Dedifferentiated amniotic fluid mesenchymal stem cell (primary cell): ENCODE results near the gene STK33.

Experiments used
- DNase-seq: peaks from one replicate; pipeline ENCODE4 v3.0.0-alpha.2; 2016; ENCODE audit errors: extremely low spot score

Gene STK33

DNA sequence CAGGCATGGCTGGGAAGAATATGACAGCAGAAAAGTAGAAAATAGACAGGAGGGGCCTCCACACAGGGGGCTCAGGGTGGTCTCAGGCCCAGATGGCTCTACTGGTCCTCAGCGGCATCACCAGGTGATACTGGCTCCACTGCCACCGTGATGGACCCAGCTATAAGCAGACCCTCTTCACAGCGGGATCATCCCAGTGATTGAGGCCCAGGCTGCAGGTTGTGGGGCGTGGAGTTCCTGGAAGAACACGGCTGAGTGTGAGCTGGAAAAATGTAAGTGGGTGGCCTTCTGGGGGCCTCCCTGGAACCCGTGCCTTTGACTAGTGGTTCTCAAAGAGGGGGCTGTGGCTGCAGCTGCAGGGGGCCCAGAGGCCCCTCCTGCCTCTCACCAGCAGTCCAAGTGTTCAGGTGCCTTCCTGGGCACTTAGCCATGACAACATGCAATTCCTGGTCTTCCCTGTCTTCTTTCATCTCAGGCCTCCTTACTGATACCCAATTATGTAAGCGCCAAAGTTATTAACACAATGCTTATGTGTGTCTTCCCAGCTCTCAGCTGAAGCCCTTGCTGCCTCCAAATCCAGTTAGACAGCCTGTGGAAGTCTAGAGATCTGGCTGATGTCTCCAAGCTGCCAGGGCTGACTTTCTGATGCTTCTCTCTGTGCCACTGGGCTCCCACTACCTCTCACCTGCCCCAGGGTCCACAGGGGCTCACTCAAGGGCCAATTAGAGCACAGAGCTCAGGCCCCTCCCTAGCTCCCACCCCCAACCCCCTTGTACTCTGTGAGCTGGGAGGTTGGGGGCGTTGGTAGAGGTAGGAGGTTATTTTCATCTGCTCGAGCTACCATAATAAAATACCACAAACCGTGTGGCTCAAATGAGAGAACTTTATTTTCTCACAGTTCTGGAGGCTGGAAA, 220.3 kb downstream of the STK33 start:
- no peak for DNase-seq

GRCh38 chr11:8372641-8373381, 221.2 kb downstream of the STK33 start:
- DNase-seq, result no peak

DNA sequence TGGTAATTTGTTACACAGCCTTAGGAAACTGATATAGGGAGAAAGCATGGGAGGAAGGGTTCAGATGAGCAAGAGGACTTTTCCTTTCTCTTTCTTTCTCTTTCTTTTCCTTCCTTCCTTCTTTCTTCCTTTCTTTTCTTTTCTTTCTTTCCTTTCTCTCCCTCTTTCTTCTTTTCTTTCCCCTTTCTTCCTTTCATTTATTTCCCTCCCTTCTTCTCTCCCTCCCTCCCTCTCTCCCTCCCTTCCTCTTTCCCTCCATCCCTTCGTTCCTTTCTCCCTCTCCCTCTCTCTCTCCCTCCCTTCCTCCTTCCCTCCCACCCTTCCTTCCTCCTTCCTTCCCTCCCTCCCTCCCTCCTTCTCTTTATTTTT, 222.5 kb downstream of the STK33 start:
- no peak for DNase-seq

- no peak for DNase-seq
Observed at GRCh38 chr11:8370812-8371515, 223.1 kb downstream of the STK33 start.

GRCh38 chr11:8369592-8370205, 224.3 kb downstream of the STK33 start:
- no peak for DNase-seq

DNA sequence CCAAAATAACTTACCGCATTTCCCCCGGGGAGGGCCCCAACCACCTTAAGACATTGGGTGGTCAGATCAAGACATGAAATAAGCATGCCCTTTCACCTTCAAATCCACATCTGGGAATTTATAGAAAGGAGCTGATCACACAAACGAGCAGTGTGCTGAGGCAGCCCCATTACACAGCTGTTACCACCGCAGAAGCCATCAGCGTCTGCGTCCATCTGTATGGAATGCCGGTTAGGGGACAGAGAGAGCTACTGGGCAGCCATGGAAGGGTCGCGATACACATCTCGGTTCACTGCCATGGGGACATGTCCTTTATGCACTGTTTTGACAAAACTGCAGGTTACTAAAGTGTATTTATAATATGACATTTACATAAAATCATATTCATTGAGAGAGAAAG, 225.3 kb downstream of the STK33 start:
- DNase-seq, result no peak

DNA sequence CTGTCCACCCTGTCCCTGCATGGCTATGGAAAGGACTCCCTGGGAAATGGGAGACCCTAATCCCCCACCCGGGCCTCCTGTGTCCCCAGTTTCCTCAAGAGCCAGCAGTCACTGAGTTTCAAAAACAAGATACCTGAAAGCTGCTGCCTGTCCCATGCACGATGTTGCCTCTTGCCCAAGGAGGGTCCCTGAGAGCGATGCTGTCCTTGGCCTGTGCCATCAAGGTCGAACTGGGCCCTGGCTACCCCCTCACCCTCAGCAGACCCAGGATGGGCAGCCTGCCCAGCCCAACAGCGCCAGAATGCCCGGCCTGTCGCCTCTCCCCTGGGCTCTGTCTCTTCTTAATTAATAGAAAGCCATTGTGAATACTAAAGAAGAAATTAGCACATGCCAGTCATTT, 225.8 kb downstream of the STK33 start:
- no peak for DNase-seq

- no peak for DNase-seq
Observed at GRCh38 chr11:8366316-8366715, 227.7 kb downstream of the STK33 start.

DNA sequence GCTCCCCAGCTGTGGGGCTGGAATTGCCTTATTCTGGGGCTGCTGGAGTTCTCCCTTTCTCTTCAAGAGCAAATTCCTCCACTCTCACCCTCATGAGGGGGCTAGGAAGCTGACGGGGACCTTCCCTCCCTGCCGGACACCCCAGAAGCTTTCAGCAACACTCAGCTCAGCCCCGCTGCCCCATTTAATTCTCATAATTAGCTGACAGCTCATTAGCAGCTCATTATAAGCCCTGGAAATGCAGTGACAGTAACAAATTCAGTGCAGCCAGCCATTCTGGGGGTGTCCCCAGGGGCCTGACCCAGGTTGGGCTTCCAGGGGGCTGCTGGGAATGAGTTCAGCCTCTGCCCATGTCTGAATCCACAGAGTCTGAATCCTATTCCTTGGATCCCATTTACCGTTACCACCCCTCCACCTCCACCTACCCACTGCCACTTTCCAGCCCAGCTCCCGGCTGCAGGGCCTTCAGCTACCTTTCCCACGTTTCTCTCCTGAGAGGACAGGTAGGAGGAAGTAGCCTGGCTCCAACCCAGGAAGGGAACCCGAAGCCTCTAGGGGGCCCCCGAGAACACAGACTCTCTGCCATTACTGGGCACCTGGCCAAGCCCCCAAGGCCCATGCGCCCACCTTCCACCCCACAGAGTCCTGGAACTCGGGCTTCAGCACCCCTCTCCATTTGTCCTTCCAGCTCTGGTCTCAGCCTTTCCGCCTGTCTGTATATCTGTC, 228.6 kb downstream of the STK33 start:
- no peak for DNase-seq

- DNase-seq, result no peak
Observed at GRCh38 chr11:8363921-8364320, 230.1 kb downstream of the STK33 start.

- DNase-seq, result no peak
Observed at GRCh38 chr11:8362899-8363298, 231.1 kb downstream of the STK33 start.

GRCh38 chr11:8362491-8362890, 231.5 kb downstream of the STK33 start:
- DNase-seq, result no peak

DNA sequence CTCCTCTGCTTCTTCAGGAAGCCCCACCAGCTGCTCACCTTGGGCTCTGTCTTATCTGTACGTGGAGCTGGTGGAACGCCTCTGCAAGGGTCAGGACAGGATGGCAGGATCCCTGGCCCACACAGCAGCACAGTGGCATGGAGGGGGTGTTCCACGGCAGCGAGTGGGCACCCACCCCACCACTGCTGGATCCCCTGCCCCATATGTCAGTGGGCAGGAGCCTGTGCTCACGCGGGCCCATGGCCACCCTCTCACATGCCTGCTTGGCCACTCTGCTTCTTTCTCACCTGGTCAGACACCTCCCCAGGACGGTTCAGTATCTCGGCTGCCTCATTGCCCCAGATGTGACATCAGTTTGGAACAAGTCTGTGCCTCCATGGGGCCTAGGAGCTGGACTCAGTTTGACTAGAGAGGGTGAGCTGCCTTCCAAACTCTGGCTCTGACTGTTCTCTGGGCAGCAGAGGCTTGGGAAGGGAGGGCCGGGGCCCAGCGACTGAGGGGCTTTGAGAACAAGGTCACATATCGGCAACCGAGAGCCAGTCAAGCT, 232.3 kb downstream of the STK33 start:
- DNase-seq, result no peak

GRCh38 chr11:8361206-8361605, 232.8 kb downstream of the STK33 start:
- DNase-seq, result no peak

GRCh38 chr11:8360086-8360828, 233.8 kb downstream of the STK33 start:
- DNase-seq, result no peak

DNA sequence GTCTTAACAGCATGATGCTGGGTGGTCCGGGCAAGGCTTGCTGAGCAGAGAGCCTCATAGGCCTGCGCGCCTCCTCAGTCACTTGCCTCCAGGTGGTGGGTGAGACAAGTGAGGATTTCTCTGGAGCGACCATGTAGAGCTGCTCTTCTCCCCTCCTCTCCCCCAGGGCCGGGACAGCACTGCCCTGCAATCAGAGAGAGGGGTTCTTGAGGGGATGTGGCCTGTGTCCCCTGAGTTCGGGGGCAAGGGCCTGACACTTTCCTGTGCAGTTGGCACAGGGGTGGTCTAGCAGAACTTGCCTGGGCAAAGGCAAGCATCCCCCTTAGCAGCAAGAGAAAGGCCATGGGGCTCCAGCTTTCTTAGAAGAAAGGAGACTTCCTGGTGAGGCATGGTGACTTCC, 234.5 kb downstream of the STK33 start:
- no peak for DNase-seq

GRCh38 chr11:8357891-8358566, 236.0 kb downstream of the STK33 start:
- no peak for DNase-seq

DNA sequence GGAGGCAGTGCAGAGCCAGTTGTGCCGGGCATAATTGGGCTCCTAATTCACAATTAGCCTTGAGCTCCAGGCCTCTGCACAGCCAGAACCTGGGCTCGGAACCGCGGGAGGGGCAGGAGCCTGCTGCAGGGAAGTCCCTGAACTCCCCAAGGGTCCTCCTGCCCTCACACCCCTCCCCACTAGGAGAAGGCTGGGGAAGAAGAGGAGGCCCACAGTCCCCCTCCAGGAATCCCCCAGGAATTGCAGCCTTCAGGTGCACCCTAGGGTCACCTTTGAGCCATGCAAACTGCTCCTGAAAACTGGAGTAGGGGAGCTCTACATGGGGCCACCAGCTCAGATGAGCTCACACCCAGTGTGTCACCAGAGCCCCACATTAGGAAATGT, 236.5 kb downstream of the STK33 start:
- no peak for DNase-seq

DNA sequence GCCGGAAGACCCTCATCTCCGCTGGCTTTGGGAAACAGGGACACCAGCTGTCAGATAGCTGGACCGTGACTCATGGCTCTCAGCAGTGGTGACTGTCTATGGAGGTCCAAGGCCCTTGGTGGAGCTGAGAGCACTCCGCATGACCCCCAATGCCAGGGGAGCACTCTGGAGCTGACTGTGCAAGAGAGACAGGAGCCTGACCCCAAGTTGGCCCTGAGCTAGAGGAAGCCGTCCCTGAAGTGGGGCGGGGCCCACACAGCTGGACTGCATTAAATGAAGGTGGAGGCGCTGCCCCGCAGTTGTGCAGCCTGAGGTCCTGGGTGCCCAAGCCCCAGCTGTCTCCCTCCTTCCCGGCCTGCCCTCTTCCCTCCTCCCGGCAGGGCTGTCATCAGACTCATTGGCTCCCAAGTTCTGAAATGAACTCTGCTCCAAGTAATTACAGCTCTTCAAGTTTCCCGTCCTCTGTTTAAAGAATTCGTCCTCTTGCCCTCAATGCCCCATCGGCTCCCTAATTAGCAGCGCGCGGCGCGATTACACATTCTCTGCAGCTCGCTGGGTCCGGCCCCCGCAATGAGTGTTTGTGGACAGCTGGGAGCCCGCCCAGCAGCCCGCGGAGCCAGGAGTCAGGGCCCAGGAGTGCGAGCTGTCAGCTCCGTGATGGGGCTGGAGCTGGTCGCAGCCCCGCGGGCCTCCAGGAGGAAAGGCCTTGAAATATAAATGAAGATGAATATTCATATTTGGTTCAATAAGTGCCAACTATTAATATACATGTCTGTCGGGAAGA, 237.1 kb downstream of the STK33 start:
- DNase-seq, result no peak
